Keratinocyte (primary cell): ENCODE results near the gene UBAC2. TPM values are rescaled to one million over a fixed set of nuclear protein-coding genes. Genes with fewer than 3 reads are reported as not detected.

Experiments used
- DNase-seq: peaks from one replicate; pipeline ENCODE4 v3.0.0-alpha.2; 2011; ENCODE audit warnings: low read depth, missing footprints, low spot score
- FAIRE-seq: peaks from 2 replicates; lab custom pipeline; 2011; peaks lifted over from hg19 to GRCh38; lab: Jason Lieb, UNC
- H2AFZ ChIP-seq: 2 replicates; pipeline ENCODE4 v1.6.0; 2012; ENCODE audit warnings: low read length, control low read depth, inconsistent platforms; ENCODE audit not compliant: control insufficient read depth
- H3K27ac ChIP-seq: 2 replicates; pipeline ENCODE4 v1.5.1; 2011; ENCODE audit warnings: low read length; ENCODE audit not compliant: control insufficient read depth, insufficient read depth
- H3K27me3 ChIP-seq: 3 replicates; pipeline ENCODE4 v1.6.0; 2011; ENCODE audit warnings: low read length; ENCODE audit not compliant: control insufficient read depth, insufficient read depth; ENCODE audit errors: extremely low read depth
- H3K36me3 ChIP-seq, 2 experiments: 2 replicates in 1 of 2; 3 replicates in 1 of 2; pipeline ENCODE4 v1.5.1; 2011; ENCODE audit warnings: low read length in 2 of 2, mild to moderate bottlenecking in 1 of 2; ENCODE audit not compliant: control insufficient read depth in 2 of 2, insufficient read depth in 2 of 2; ENCODE audit errors: extremely low read depth in 1 of 2
- H3K4me1 ChIP-seq: 3 replicates; pipeline ENCODE4 v1.5.1; 2011; ENCODE audit warnings: low read length; ENCODE audit not compliant: control insufficient read depth, insufficient read depth; ENCODE audit errors: extremely low read depth
- H3K4me2 ChIP-seq: 3 replicates; pipeline ENCODE4 v1.6.0; 2011; ENCODE audit warnings: low read depth, low read length; ENCODE audit not compliant: control insufficient read depth, insufficient read depth; ENCODE audit errors: extremely low read depth
- H3K4me3 ChIP-seq, 3 experiments: fragments of 200-600 bp in 1 of 3; sonication (generic) in 1 of 3; 2 replicates in 2 of 3; 3 replicates in 1 of 3; pipeline ENCODE4 v1.5.1; 2011 to 2016; ENCODE audit warnings: low read length in 3 of 3, mild to moderate bottlenecking in 3 of 3, control low read depth in 2 of 3, inconsistent platforms in 1 of 3, low read depth in 1 of 3, mixed read lengths in 1 of 3, mixed run types in 1 of 3, moderate library complexity in 1 of 3; ENCODE audit not compliant: control insufficient read depth in 2 of 3, insufficient read depth in 2 of 3; ENCODE audit errors: extremely low read depth in 1 of 3
- H3K79me2 ChIP-seq: 2 replicates; pipeline ENCODE4 v1.6.0; 2012; ENCODE audit warnings: low read length; ENCODE audit not compliant: control insufficient read depth, insufficient read depth
- H3K9ac ChIP-seq: 3 replicates; pipeline ENCODE4 v1.6.0; 2011; ENCODE audit warnings: low read length; ENCODE audit not compliant: control insufficient read depth, insufficient read depth; ENCODE audit errors: extremely low read depth
- H3K9me1 ChIP-seq: 3 replicates; pipeline ENCODE4 v1.6.0; 2011; ENCODE audit warnings: low read length; ENCODE audit not compliant: control insufficient read depth, insufficient read depth; ENCODE audit errors: extremely low read depth
- H3K9me3 ChIP-seq: 2 replicates; pipeline ENCODE4 v1.5.1; 2012; ENCODE audit warnings: low read depth, low read length; ENCODE audit not compliant: control insufficient read depth
- H4K20me1 ChIP-seq: 3 replicates; pipeline ENCODE4 v1.6.0; 2011; ENCODE audit warnings: low read length; ENCODE audit not compliant: control insufficient read depth, insufficient read depth; ENCODE audit errors: extremely low read depth
- EZH2 ChIP-seq: IDR thresholded peaks from one replicate; pipeline ENCODE4 v1.6.1; 2012; ENCODE audit warnings: inconsistent platforms, mild to moderate bottlenecking, low read length, moderate library complexity
- dilution Hi-C: fragments of 300-500 bp; cut with MboI; formaldehyde crosslinking; loops from one replicate; pipeline ENCODE4 v1.7.0; 2020; ENCODE audit warnings: low sequenced_read_pairs; ENCODE audit not compliant: extremely low pct_ligation_motif_present
- polyA plus RNA-seq, 5 experiments: library from polyadenylated mRNA; depleted of rRNA in 3 of 5; stranded (reverse) in 3 of 5; stranded (forward) in 1 of 5; unstranded in 1 of 5; fragments of >200 nt; gene quantifications; 1 replicate in 1 of 5; 2 replicates in 3 of 5; 3 replicates in 1 of 5; pipeline versions ENCODE4 v1.2.1 to v1.2.3, GENCODE V29; 2011 to 2012; ENCODE audit warnings: missing spikeins in 2 of 5, low read depth in 1 of 5, low replicate concordance in 1 of 5
- TF ChIP-seq, protein P1 (sequence below), 3 experiments: IDR thresholded peaks in 1 of 3; conservative IDR thresholded peaks in 1 of 3; optimal IDR thresholded peaks in 1 of 3; 2 replicates in 2 of 3; 3 replicates in 1 of 3; pipeline versions ENCODE3 to v1.5.1; 2011; ENCODE audit warnings: low read length in 3 of 3, mild to moderate bottlenecking in 3 of 3, moderate library complexity in 2 of 3, control low read depth in 1 of 3, inconsistent platforms in 1 of 3; ENCODE audit not compliant: insufficient read depth in 2 of 3; ENCODE audit errors: extremely low read depth in 1 of 3

UBAC2 gene
- polyA plus RNA-seq, 1 donor (not counting 4 experiments of a cell fraction or from before 2014, with no cell fraction given), result 104 TPM

DNA sequence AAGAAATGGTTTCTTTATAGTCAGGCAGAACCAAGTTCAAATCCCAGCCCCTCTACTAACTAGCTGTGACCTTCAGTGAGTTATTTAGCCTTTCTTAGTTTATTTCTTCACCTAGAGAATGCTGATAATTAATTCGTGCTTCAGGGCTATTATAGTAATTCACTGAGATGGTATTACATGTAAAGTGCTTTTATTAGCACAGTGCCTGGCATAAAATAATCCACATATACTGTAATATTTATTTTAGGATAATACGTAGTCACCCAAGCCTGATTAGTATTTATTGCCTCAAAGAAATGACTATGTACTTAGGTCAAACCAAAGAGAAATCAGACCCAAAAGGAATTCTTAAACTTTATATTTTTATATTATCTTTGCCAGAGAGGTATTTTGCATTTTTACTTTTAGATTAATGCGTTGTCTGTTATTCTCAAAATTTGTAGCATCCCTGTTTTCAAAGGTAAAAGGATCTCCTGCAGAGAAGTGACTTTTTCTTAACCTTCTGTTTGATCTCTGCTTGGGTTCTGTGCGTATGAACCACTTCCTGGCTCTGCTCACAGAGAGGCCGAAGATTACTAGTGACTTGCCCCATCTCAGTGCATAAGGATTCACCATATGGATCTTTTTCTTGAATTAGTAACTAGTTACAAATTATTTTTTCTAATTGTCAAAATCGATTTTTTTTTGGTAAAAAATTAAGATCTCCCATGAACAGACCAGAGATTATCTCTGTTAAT is 19.7 kb downstream of the UBAC2 start:
- no peak overlapping the region for H3K4me2 ChIP-seq
- peaks cover 0 to 2% of the 10 kb centered on the region in 2 experiments for H3K36me3 ChIP-seq
- no peaks in the 10 kb centered on the region for H3K9me1 ChIP-seq
- H4K20me1 ChIP-seq, result no peaks in the 10 kb centered on the region
- H3K9ac ChIP-seq, result no peak overlapping the region
- H3K9me3 ChIP-seq, result no peaks in the 10 kb centered on the region
- dilution Hi-C loops, result no loop called here
- no peak overlapping the region for H3K27ac ChIP-seq
- H3K4me1 ChIP-seq, result peaks cover 37% of the 10 kb centered on the region
- H3K4me3 ChIP-seq, result no peak overlapping the region
- H3K27me3 ChIP-seq, result no peaks in the 10 kb centered on the region
- TF ChIP-seq, protein P1, sequence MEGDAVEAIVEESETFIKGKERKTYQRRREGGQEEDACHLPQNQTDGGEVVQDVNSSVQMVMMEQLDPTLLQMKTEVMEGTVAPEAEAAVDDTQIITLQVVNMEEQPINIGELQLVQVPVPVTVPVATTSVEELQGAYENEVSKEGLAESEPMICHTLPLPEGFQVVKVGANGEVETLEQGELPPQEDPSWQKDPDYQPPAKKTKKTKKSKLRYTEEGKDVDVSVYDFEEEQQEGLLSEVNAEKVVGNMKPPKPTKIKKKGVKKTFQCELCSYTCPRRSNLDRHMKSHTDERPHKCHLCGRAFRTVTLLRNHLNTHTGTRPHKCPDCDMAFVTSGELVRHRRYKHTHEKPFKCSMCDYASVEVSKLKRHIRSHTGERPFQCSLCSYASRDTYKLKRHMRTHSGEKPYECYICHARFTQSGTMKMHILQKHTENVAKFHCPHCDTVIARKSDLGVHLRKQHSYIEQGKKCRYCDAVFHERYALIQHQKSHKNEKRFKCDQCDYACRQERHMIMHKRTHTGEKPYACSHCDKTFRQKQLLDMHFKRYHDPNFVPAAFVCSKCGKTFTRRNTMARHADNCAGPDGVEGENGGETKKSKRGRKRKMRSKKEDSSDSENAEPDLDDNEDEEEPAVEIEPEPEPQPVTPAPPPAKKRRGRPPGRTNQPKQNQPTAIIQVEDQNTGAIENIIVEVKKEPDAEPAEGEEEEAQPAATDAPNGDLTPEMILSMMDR (optimal IDR thresholded peaks at IDR 0.05 in 1 of 3, IDR thresholded peaks at IDR 0.05 in 1 of 3, conservative IDR thresholded peaks at IDR 0.05 in 1 of 3; ENCODE audit: extremely low read depth in 1 of 3, insufficient read depth in 2 of 3, low read length in 3 of 3), result no peak
- TF ChIP-seq EZH2, result no peak
- FAIRE-seq (no peak), DNase-seq (no peak)
- H3K79me2 ChIP-seq, result peaks cover 84% of the 10 kb centered on the region
- no peak overlapping the region for H2AFZ ChIP-seq

DNA sequence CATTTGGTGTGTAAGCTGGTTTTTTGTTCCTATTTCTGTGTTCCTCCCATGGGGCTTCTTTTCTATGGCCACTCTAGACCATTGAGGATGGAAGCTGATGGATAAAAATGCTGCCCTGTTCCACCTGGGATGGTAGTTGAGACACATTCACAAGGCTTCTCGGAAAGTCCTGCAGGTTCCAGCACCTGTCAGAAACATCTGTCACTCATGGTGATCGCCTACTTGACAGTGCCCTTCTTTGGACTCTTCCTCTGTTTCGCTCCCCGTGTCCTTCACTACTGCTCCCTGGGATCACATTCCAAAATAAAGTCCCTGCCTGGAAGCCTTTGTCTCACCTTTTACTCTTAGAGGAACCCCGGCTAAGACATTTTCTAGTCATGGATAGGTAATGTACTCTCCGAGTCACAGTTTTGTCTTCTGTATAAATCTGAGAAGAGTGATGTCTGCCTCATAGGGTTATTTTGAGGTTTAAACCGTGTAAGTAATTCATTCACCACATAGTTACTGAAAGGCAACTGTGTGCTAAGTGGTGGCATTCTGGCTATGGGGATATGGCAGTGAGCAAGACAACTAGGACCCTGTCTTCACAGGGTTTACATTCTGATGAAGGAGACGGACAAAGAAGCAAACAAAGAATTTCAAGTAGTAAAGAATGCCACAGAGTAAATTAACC is 21.0 kb downstream of the UBAC2 start:
- no peak overlapping the region for H3K27ac ChIP-seq

More for the DNA sequence above, 21.0 kb downstream of the UBAC2 start:
- peaks cover 0 to 2% of the 10 kb centered on the region in 2 experiments for H3K36me3 ChIP-seq
- no peaks in the 10 kb centered on the region for H3K27me3 ChIP-seq
- no peak for FAIRE-seq
- H2AFZ ChIP-seq, result no peak overlapping the region
- H3K4me2 ChIP-seq, result no peak overlapping the region
- DNase-seq, result no peak
- no peak overlapping the region for H3K9ac ChIP-seq
- peaks cover 40% of the 10 kb centered on the region for H3K4me1 ChIP-seq
- no peak for TF ChIP-seq EZH2
- TF ChIP-seq, protein P1 (optimal IDR thresholded peaks at IDR 0.05 in 1 of 3, IDR thresholded peaks at IDR 0.05 in 1 of 3, conservative IDR thresholded peaks at IDR 0.05 in 1 of 3; ENCODE audit: extremely low read depth in 1 of 3, insufficient read depth in 2 of 3, low read length in 3 of 3), result no peak
- dilution Hi-C loops, result no loop called here
- H3K9me3 ChIP-seq, result no peaks in the 10 kb centered on the region
- peaks cover 87% of the 10 kb centered on the region for H3K79me2 ChIP-seq
- H3K9me1 ChIP-seq, result no peaks in the 10 kb centered on the region
- no peaks in the 10 kb centered on the region for H4K20me1 ChIP-seq
- H3K4me3 ChIP-seq, result no peak overlapping the region
